Erythroblast (primary cell): ENCODE measurements around the gene ADRB1.

Experiments
- GATA1 ChIP-seq: IDR thresholded peaks from 2 replicates; pipeline ENCODE4 v1.6.1; 2011; ENCODE audit warnings: low read depth, mild to moderate bottlenecking, control low read depth, low read length, moderate library complexity
- POLR2A ChIP-seq: IDR thresholded peaks from 2 replicates; pipeline ENCODE4 v1.6.1; 2011; ENCODE audit warnings: mild to moderate bottlenecking, low read length

DNA sequence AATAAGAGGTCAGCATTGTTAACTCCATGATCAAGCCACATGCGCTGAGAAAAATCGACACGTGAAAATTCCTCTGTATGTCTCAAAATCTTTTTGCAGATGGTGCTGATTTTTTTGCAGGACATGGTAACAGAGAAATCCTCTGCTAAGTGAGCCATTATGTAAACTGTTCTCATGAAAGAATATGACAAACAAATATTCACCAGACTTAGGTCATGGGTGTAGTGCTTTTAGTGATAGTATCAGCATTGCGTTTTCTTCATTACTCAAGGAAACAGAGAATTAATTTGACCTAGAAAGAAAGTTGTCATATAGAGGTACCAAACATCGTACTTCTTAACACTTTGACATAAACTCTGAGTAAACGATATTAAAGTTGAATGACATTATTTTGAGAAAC, 34.7 kb downstream of the ADRB1 start:
- TF ChIP-seq POLR2A (no peak), GATA1 (no peak)
